GM18951 (cell line): ENCODE measurements around the gene MUC2.

Experiments used
- POLR2A ChIP-seq: IDR thresholded peaks from 4 replicates; pipeline ENCODE4 v1.6.1; 2011; ENCODE audit warnings: mild to moderate bottlenecking; ENCODE audit not compliant: insufficient read length, insufficient read depth; ENCODE audit errors: extremely low read depth
- in situ Hi-C: fragments of 300-500 bp; cut with MboI; formaldehyde crosslinking; loops from one replicate; pipeline ENCODE4 v1.12.0; 2022; ENCODE audit warnings: low sequenced_read_pairs, mixed read lengths, inconsistent platforms; ENCODE audit not compliant: unreplicated experiment

The MUC2 gene

GRCh38 chr11:1059759-1060158, 14.9 kb upstream of the MUC2 start:
- TF ChIP-seq POLR2A = no peak
- in situ Hi-C loops = no loop called here

- TF ChIP-seq POLR2A = no peak
- in situ Hi-C loops = no loop called here
These were observed 14.3 kb upstream of the MUC2 start for GRCh38 chr11:1060410-1060809.

GRCh38 chr11:1060852-1061616, 13.6 kb upstream of the MUC2 start:
- TF ChIP-seq POLR2A = no peak
- in situ Hi-C loops = no loop called here

GRCh38 chr11:1062075-1062820, 12.4 kb upstream of the MUC2 start:
- in situ Hi-C loops = no loop called here
- no peak for TF ChIP-seq POLR2A

GRCh38 chr11:1064167-1064566, 10.5 kb upstream of the MUC2 start:
- TF ChIP-seq POLR2A = no peak
- in situ Hi-C loops = no loop called here

- in situ Hi-C loops = no loop called here
- no peak for TF ChIP-seq POLR2A
These were observed 6.7 kb upstream of the MUC2 start for GRCh38 chr11:1067812-1068496.

GRCh38 chr11:1069740-1070139, 4.9 kb upstream of the MUC2 start:
- in situ Hi-C loops = no loop called here

GRCh38 chr11:1070594-1071462, 3.8 kb upstream of the MUC2 start:
- TF ChIP-seq POLR2A = no peak
- in situ Hi-C loops = no loop called here

More at GRCh38 chr11:1069740-1070139, 4.9 kb upstream of the MUC2 start:
- TF ChIP-seq POLR2A = no peak

- in situ Hi-C loops = no loop called here
These were observed 3.0 kb upstream of the MUC2 start for GRCh38 chr11:1071571-1072115.

GRCh38 chr11:1072116-1072820, 2.4 kb upstream of the MUC2 start:
- no peak for TF ChIP-seq POLR2A

More at GRCh38 chr11:1071571-1072115, 3.0 kb upstream of the MUC2 start:
- no peak for TF ChIP-seq POLR2A

GRCh38 chr11:1072821-1073231, 1.8 kb upstream of the MUC2 start:
- no peak for TF ChIP-seq POLR2A
- in situ Hi-C loops = no loop called here

More at GRCh38 chr11:1072116-1072820, 2.4 kb upstream of the MUC2 start:
- in situ Hi-C loops = no loop called here

- TF ChIP-seq POLR2A = no peak
These were observed 1.4 kb upstream of the MUC2 start for GRCh38 chr11:1073261-1073724.

More at GRCh38 chr11:1073261-1073724, 1.4 kb upstream of the MUC2 start:
- in situ Hi-C loops = no loop called here
